Keratinocyte (primary cell): ENCODE results near the gene SYT12.

ENCODE experiments used
- EZH2 ChIP-seq: IDR thresholded peaks from one replicate; pipeline ENCODE4 v1.6.1; 2012; ENCODE audit warnings: inconsistent platforms, mild to moderate bottlenecking, low read length, moderate library complexity
- TF ChIP-seq, protein P1 (sequence below), 3 experiments: IDR thresholded peaks in 1 of 3; conservative IDR thresholded peaks in 1 of 3; optimal IDR thresholded peaks in 1 of 3; 2 replicates in 2 of 3; 3 replicates in 1 of 3; pipeline versions ENCODE3 to v1.5.1; 2011; ENCODE audit warnings: low read length in 3 of 3, mild to moderate bottlenecking in 3 of 3, moderate library complexity in 2 of 3, control low read depth in 1 of 3, inconsistent platforms in 1 of 3; ENCODE audit not compliant: insufficient read depth in 2 of 3; ENCODE audit errors: extremely low read depth in 1 of 3

DNA sequence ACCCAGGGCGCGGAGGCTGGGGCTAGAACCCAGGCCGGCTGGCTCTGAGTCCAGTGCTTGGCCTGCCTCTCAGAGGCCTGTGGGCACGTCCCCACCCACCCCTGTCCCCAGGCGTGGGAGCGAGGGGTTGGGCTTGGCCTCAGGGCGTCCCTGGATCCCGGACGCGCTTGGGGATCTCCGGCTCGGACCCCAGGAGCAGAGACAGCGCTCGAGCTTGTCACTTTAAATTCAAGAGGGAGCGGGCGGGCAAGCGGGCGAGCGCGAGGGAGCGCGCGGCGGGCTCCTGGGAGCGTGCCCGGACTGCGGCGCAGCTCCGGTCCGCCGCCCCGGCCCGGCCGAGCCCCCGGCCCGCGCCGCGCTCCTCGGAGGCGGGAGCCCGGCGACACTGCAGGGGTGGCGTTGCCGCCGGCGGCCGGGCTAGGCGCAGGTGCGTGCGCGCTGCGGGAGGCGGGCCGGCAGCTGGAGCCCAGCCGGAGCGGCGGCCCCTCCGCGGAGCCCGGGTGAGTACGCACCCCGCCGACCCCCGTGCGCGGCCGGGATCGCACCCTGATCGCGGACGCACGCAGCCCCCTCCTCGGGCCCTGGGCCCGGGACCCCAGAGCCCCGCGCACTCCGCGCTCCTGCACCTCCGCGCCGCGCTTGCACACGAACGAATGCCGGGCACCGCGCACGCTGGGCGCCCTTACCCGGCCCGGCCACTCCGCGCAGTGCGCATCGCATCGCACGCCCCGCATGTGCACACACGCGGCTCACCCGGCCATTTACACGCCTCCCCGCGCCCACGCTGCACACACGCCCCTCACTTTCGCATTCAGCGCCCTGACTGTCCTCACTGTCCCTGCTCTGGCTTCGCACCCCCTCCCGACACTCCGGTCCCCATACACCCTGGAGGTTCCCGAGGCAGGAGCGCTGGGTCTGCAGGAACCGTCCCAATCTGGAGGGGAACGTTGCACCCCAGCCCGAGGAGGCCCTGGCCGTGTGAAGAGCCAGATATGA is at the start of gene SYT12:
- TF ChIP-seq, protein P1, sequence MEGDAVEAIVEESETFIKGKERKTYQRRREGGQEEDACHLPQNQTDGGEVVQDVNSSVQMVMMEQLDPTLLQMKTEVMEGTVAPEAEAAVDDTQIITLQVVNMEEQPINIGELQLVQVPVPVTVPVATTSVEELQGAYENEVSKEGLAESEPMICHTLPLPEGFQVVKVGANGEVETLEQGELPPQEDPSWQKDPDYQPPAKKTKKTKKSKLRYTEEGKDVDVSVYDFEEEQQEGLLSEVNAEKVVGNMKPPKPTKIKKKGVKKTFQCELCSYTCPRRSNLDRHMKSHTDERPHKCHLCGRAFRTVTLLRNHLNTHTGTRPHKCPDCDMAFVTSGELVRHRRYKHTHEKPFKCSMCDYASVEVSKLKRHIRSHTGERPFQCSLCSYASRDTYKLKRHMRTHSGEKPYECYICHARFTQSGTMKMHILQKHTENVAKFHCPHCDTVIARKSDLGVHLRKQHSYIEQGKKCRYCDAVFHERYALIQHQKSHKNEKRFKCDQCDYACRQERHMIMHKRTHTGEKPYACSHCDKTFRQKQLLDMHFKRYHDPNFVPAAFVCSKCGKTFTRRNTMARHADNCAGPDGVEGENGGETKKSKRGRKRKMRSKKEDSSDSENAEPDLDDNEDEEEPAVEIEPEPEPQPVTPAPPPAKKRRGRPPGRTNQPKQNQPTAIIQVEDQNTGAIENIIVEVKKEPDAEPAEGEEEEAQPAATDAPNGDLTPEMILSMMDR (optimal IDR thresholded peaks at IDR 0.05 in 1 of 3, IDR thresholded peaks at IDR 0.05 in 1 of 3, conservative IDR thresholded peaks at IDR 0.05 in 1 of 3; ENCODE audit: extremely low read depth in 1 of 3, insufficient read depth in 2 of 3, low read length in 3 of 3): no peak
- peak; percentile 66 for TF ChIP-seq EZH2
